Stimulated activated CD8-positive, alpha-beta memory T cell treated with anti-CD3 and anti-CD28 coated beads, Interleukin-15, amount 100 ng/mL, for 4 hours (primary cell): Measurements from ENCODE around the gene TSHZ3.

Experiments
- DNase-seq, 2 donors: peaks; one replicate each; pipeline ENCODE4 v3.0.0-alpha.2; 2020; ENCODE audit warnings: low read depth in 2 of 2

The TSHZ3 gene

GRCh38 chr19:31354316-31354715, 5.1 kb upstream of the TSHZ3 start:
- no peak for DNase-seq

GRCh38 chr19:31353833-31354232, 4.6 kb upstream of the TSHZ3 start:
- no peak for DNase-seq

- no peak for DNase-seq
Observed at GRCh38 chr19:31352782-31353651, 3.8 kb upstream of the TSHZ3 start.

GRCh38 chr19:31352296-31352781, 3.1 kb upstream of the TSHZ3 start:
- no peak for DNase-seq

- no peak for DNase-seq
Observed at GRCh38 chr19:31351855-31352195, 2.6 kb upstream of the TSHZ3 start.

GRCh38 chr19:31351056-31351854, 2.0 kb upstream of the TSHZ3 start:
- DNase-seq = no peak

- DNase-seq = no peak
Observed at GRCh38 chr19:31350693-31351055, 1.4 kb upstream of the TSHZ3 start.

- no peak for DNase-seq
Observed at GRCh38 chr19:31350033-31350692, 927 bp upstream of the TSHZ3 start.

GRCh38 chr19:31348481-31349159, 616 bp downstream of the TSHZ3 start:
- no peak for DNase-seq

GRCh38 chr19:31347828-31348392, 1.3 kb downstream of the TSHZ3 start:
- no peak for DNase-seq

- DNase-seq = no peak
Observed at GRCh38 chr19:31347354-31347753, 1.9 kb downstream of the TSHZ3 start.

GRCh38 chr19:31346184-31347059, 2.8 kb downstream of the TSHZ3 start:
- DNase-seq = no peak

GRCh38 chr19:31344403-31344802, 4.8 kb downstream of the TSHZ3 start:
- no peak for DNase-seq

- no peak for DNase-seq
Observed at GRCh38 chr19:31342926-31343325, 6.3 kb downstream of the TSHZ3 start.

- no peak for DNase-seq
Observed at GRCh38 chr19:31340042-31341025, 8.9 kb downstream of the TSHZ3 start.

GRCh38 chr19:31339411-31339810, 9.8 kb downstream of the TSHZ3 start:
- DNase-seq = no peak

GRCh38 chr19:31338069-31338776, 11.0 kb downstream of the TSHZ3 start:
- no peak for DNase-seq
